Ectodermal cell (in vitro differentiated cells): ENCODE measurements around the gene SERPINA4.

Source experiments
- H3K27ac ChIP-seq: 2 replicates; pipeline ENCODE4 v1.7.0; 2013; ENCODE audit warnings: mild to moderate bottlenecking, low read depth, low read length; ENCODE audit not compliant: insufficient read depth, poor library complexity, severe bottlenecking
- H3K27me3 ChIP-seq: 2 replicates; pipeline ENCODE4 v1.7.0; 2013; ENCODE audit warnings: mild to moderate bottlenecking, low read length; ENCODE audit not compliant: insufficient read depth, control insufficient read depth, poor library complexity, severe bottlenecking
- H3K36me3 ChIP-seq: one replicate; pipeline ENCODE4 v1.7.0; 2013; ENCODE audit warnings: low read length; ENCODE audit not compliant: control insufficient read depth, insufficient read depth
- H3K4me1 ChIP-seq: one replicate; pipeline ENCODE4 v1.7.0; 2013; ENCODE audit warnings: low read length; ENCODE audit not compliant: control insufficient read depth, insufficient read depth
- H3K4me3 ChIP-seq: 2 replicates; pipeline ENCODE4 v1.7.0; 2013; ENCODE audit warnings: low read depth, low read length, control low read depth; ENCODE audit not compliant: insufficient read depth
- H3K9me3 ChIP-seq: 2 replicates; pipeline ENCODE4 v1.7.0; 2013; ENCODE audit warnings: mild to moderate bottlenecking, low read length, moderate library complexity; ENCODE audit not compliant: control insufficient read depth
- WGBS, 2 experiments: methylation state at CpG; one replicate each; pipeline ENCODE4 v1.1.7; 2013; ENCODE audit warnings: missing lambda C conversion rate in 2 of 2; 5-methylcytosine and 5-hydroxymethylcytosine counted together

The SERPINA4 gene

GRCh38 chr14:94591871-94592270 is 30.6 kb downstream of the SERPINA4 start:
- H3K4me1 ChIP-seq = no peaks in the 10 kb centered on the region
- H3K4me3 ChIP-seq = no peak overlapping the region
- no peaks in the 10 kb centered on the region for H3K36me3 ChIP-seq
- H3K27ac ChIP-seq = no peak overlapping the region
- no peaks in the 10 kb centered on the region for H3K27me3 ChIP-seq
- WGBS, 2 experiments = 95 to 98% methylated on average over 8 of the region's 8 CpGs
- no peaks in the 10 kb centered on the region for H3K9me3 ChIP-seq

GRCh38 chr14:94592457-94592856 is 31.2 kb downstream of the SERPINA4 start:
- H3K9me3 ChIP-seq = no peaks in the 10 kb centered on the region
- H3K4me3 ChIP-seq = no peak overlapping the region
- H3K4me1 ChIP-seq = no peaks in the 10 kb centered on the region
- H3K27ac ChIP-seq = no peak overlapping the region
- H3K27me3 ChIP-seq = no peaks in the 10 kb centered on the region
- H3K36me3 ChIP-seq = no peaks in the 10 kb centered on the region

- Histone ChIP-seq H3K4me3 (no peak overlapping the region), H3K4me1 (no peaks in the 10 kb centered on the region), H3K27me3 (no peaks in the 10 kb centered on the region), H3K27ac (no peak overlapping the region), H3K36me3 (no peaks in the 10 kb centered on the region), H3K9me3 (no peaks in the 10 kb centered on the region)
- 72 to 95% methylated on average over 2 to 3 of the region's 3 CpGs for WGBS, 2 experiments
Observed at GRCh38 chr14:94593376-94593748, 32.1 kb downstream of the SERPINA4 start.

- Histone ChIP-seq H3K36me3 (no peaks in the 10 kb centered on the region), H3K9me3 (no peaks in the 10 kb centered on the region), H3K27ac (no peak overlapping the region), H3K4me1 (peaks cover 2% of the 10 kb centered on the region), H3K27me3 (no peaks in the 10 kb centered on the region), H3K4me3 (no peak overlapping the region)
- WGBS, 2 experiments = 95 to 98% methylated on average over 4 of the region's 4 CpGs
Observed at GRCh38 chr14:94593749-94594431, 32.6 kb downstream of the SERPINA4 start.

GRCh38 chr14:94594441-94594840 is 33.2 kb downstream of the SERPINA4 start:
- peaks cover 7% of the 10 kb centered on the region for H3K4me1 ChIP-seq
- H3K36me3 ChIP-seq = no peaks in the 10 kb centered on the region
- H3K9me3 ChIP-seq = no peaks in the 10 kb centered on the region
- no peaks in the 10 kb centered on the region for H3K27me3 ChIP-seq
- 85 to 90% methylated on average over 7 of the region's 7 CpGs for WGBS, 2 experiments
- H3K4me3 ChIP-seq = no peak overlapping the region
- no peak overlapping the region for H3K27ac ChIP-seq

- no peak overlapping the region for H3K27ac ChIP-seq
- H3K36me3 ChIP-seq = no peaks in the 10 kb centered on the region
- H3K4me1 ChIP-seq = peaks cover 7% of the 10 kb centered on the region
- H3K9me3 ChIP-seq = no peaks in the 10 kb centered on the region
- H3K27me3 ChIP-seq = no peaks in the 10 kb centered on the region
- H3K4me3 ChIP-seq = no peak overlapping the region
- WGBS, 2 experiments = 69 to 73% methylated on average over 2 of the region's 2 CpGs
Observed at GRCh38 chr14:94595912-94596311, 34.7 kb downstream of the SERPINA4 start.

- H3K4me3 ChIP-seq = no peak overlapping the region
- 90 to 91% methylated on average over 9 of the region's 9 CpGs for WGBS, 2 experiments
- no peaks in the 10 kb centered on the region for H3K27me3 ChIP-seq
- no peaks in the 10 kb centered on the region for H3K9me3 ChIP-seq
- H3K4me1 ChIP-seq = peaks cover 7% of the 10 kb centered on the region
- no peaks in the 10 kb centered on the region for H3K36me3 ChIP-seq
- no peak overlapping the region for H3K27ac ChIP-seq
Observed at GRCh38 chr14:94596361-94596760, 35.1 kb downstream of the SERPINA4 start.

- peaks cover 7% of the 10 kb centered on the region for H3K4me1 ChIP-seq
- no peaks in the 10 kb centered on the region for H3K36me3 ChIP-seq
- no peak overlapping the region for H3K4me3 ChIP-seq
- 91 to 93% methylated on average over 5 of the region's 5 CpGs for WGBS, 2 experiments
- no peaks in the 10 kb centered on the region for H3K27me3 ChIP-seq
- no peak overlapping the region for H3K27ac ChIP-seq
- no peaks in the 10 kb centered on the region for H3K9me3 ChIP-seq
Observed at GRCh38 chr14:94597788-94598187, 36.5 kb downstream of the SERPINA4 start.

- WGBS, 2 experiments = 87 to 88% methylated on average over 7 of the region's 7 CpGs
- Histone ChIP-seq H3K4me1 (peaks cover 7% of the 10 kb centered on the region), H3K9me3 (no peaks in the 10 kb centered on the region), H3K36me3 (no peaks in the 10 kb centered on the region), H3K27ac (no peak overlapping the region), H3K4me3 (no peak overlapping the region), H3K27me3 (no peaks in the 10 kb centered on the region)
Observed at GRCh38 chr14:94598506-94598815, 37.2 kb downstream of the SERPINA4 start.

GRCh38 chr14:94598816-94599655 is 37.8 kb downstream of the SERPINA4 start:
- H3K36me3 ChIP-seq = no peaks in the 10 kb centered on the region
- H3K4me3 ChIP-seq = no peak overlapping the region
- WGBS, 2 experiments = 78 to 80% methylated on average over 11 of the region's 11 CpGs
- no peak overlapping the region for H3K27ac ChIP-seq
- H3K9me3 ChIP-seq = no peaks in the 10 kb centered on the region
- H3K27me3 ChIP-seq = no peaks in the 10 kb centered on the region
- H3K4me1 ChIP-seq = peaks cover 7% of the 10 kb centered on the region
